Superior temporal gyrus (tissue), 1 donor: ENCODE results near the gene SLITRK2.

Experiments
- DNase-seq: peaks from one replicate; pipeline ENCODE4 v3.0.0-alpha.2; 2016; ENCODE audit errors: extremely low spot score

SLITRK2 gene

GRCh38 chrX:145817331-145818185 is at the start of gene SLITRK2:
TSS of gene SLITRK2 (plus strand) at chrX:145817829. CDS start at chrX:145822426, 4,597 bp downstream.
- peak; percentile 59 for DNase-seq

GRCh38 chrX:145773006-145773405 is 44.6 kb upstream of the SLITRK2 start:
- DNase-seq: peak; percentile 7

GRCh38 chrX:145792281-145792680 is 25.3 kb upstream of the SLITRK2 start:
- no peak for DNase-seq

GRCh38 chrX:145803508-145803907 is 14.1 kb upstream of the SLITRK2 start:
- DNase-seq: no peak

GRCh38 chrX:145813081-145813480 is 4.5 kb upstream of the SLITRK2 start:
- no peak for DNase-seq

GRCh38 chrX:145816601-145817315 is 871 bp upstream of the SLITRK2 start:
- peak; percentile 55 for DNase-seq

GRCh38 chrX:145818186-145819113 is 821 bp downstream of the SLITRK2 start:
- peak; percentile 28 for DNase-seq

GRCh38 chrX:145820825-145821224 is 3.2 kb downstream of the SLITRK2 start:
- DNase-seq: no peak

- peak; percentile 62 for DNase-seq
Measured at GRCh38 chrX:145821291-145821897, 3.8 kb downstream of the SLITRK2 start.

- DNase-seq: peak; percentile 34
Measured at GRCh38 chrX:145821898-145822571, 4.4 kb downstream of the SLITRK2 start.

GRCh38 chrX:145823132-145823531 is 5.5 kb downstream of the SLITRK2 start:
- DNase-seq: peak; percentile 9

GRCh38 chrX:145825896-145826295 is 8.3 kb downstream of the SLITRK2 start:
- peak; percentile 80 for DNase-seq

GRCh38 chrX:145826466-145826865 is 8.8 kb downstream of the SLITRK2 start:
- DNase-seq: peak; percentile 53

GRCh38 chrX:145832796-145833195 is 15.2 kb downstream of the SLITRK2 start:
- peak; percentile 22 for DNase-seq

- no peak for DNase-seq
Measured at GRCh38 chrX:145840531-145840930, 22.9 kb downstream of the SLITRK2 start.

- peak; percentile 71 for DNase-seq
Measured at GRCh38 chrX:145843146-145843904, 25.7 kb downstream of the SLITRK2 start.

- DNase-seq: no peak
Measured at GRCh38 chrX:145844886-145845285, 27.3 kb downstream of the SLITRK2 start.

GRCh38 chrX:145848448-145848847 is 30.8 kb downstream of the SLITRK2 start:
- peak; percentile 23 for DNase-seq

GRCh38 chrX:145848857-145849256 is 31.2 kb downstream of the SLITRK2 start:
- no peak for DNase-seq

GRCh38 chrX:145853181-145853580 is 35.6 kb downstream of the SLITRK2 start:
- no peak for DNase-seq
